Measurements from ENCODE around the gene ABCF3.
"Not testable (repeated sequence)": the region's sequence is repeated elsewhere in the genome, so short reads cannot be mapped to it uniquely, and the experiment has no call there.

ABCF3 gene, protein sequence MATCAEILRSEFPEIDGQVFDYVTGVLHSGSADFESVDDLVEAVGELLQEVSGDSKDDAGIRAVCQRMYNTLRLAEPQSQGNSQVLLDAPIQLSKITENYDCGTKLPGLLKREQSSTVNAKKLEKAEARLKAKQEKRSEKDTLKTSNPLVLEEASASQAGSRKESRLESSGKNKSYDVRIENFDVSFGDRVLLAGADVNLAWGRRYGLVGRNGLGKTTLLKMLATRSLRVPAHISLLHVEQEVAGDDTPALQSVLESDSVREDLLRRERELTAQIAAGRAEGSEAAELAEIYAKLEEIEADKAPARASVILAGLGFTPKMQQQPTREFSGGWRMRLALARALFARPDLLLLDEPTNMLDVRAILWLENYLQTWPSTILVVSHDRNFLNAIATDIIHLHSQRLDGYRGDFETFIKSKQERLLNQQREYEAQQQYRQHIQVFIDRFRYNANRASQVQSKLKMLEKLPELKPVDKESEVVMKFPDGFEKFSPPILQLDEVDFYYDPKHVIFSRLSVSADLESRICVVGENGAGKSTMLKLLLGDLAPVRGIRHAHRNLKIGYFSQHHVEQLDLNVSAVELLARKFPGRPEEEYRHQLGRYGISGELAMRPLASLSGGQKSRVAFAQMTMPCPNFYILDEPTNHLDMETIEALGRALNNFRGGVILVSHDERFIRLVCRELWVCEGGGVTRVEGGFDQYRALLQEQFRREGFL

DNA sequence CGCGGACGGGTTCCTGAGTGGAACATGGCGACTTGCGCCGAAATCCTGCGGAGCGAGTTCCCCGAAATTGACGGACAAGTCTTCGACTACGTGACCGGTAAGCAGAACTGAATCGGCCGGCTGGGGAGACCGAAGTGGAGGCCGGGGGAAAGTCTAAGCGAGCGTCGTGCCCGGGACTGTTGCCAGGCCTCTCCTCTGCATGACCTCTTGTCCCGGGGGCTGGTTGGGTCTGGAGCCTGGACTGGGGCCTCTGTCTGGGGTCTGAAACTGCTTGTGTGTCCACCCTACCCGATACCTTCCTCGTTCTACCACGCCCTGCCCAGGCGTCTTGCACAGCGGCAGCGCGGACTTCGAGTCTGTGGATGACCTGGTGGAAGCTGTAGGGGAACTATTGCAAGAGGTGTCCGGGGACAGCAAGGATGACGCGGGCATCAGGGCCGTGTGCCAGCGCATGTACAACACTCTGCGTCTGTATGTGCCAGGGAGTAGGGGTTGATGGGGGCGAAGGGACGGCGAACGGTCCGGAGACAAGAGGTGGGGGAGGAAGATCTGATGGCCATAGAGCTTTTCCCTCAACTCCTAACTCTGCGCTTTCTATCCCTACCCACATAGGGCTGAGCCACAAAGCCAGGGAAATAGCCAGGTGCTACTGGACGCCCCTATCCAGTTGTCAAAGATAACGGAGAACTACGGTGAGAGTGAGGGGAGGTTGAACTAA is at the start of gene ABCF3:
Gene ABCF3 (plus strand): TSS at position 16 of the 718 bp plus-strand sequence. CDS start 9 bp downstream, at position 25.
- DNase-seq (ENCODE audit: low read depth), result no peak

DNA sequence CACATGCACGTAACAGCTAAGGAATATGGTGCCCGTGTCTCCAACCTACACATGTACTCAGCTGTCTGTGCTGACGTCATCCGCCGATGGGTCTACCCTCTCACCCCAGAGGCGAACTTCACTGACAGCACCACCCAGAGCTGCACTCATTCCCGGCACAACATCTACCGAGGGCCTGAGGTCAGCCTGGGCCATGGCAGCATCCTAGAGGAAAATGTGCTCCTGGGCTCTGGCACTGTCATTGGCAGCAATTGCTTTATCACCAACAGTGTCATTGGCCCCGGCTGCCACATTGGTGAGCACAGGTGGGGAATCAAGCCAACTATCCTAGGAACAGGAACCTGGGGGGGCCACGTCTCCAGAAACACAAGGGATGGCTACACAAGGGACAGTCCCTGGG is 45.6 kb upstream of the ABCF3 start:
- no peak for DNase-seq (ENCODE audit: low read depth)

DNA sequence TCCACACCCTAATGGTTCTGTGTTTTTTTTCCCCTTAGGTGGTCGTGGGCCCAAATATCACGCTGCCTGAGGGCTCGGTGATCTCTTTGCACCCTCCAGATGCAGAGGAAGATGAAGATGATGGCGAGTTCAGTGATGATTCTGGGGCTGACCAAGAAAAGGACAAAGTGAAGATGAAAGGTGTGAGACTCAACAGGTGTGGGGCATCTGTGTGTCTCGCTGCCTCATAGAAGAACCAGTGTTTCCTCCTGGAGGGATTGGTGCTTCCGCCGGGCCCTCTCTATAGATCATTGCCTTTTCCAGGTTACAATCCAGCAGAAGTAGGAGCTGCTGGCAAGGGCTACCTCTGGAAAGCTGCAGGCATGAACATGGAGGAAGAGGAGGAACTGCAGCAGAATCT is 43.8 kb upstream of the ABCF3 start:
- DNase-seq (ENCODE audit: low read depth), result no peak

DNA sequence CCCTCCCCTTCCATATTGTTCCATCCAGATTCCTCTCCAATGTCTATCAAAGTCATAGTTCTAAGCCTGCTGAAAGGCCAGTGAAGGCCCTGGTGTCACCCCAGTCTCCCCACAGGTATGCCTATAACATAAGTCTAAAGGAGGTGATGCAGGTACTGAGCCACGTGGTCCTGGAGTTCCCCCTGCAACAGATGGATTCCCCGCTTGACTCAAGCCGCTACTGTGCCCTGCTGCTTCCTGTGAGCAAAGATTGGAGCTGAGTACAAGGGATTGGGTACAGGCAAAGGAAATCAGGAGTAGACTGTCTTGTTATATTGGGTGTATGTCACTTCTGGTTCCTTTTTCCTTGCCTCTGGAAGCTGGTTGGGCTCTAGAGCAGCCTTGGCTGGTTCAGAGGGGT is 42.7 kb upstream of the ABCF3 start:
- no peak for DNase-seq (ENCODE audit: low read depth)

DNA sequence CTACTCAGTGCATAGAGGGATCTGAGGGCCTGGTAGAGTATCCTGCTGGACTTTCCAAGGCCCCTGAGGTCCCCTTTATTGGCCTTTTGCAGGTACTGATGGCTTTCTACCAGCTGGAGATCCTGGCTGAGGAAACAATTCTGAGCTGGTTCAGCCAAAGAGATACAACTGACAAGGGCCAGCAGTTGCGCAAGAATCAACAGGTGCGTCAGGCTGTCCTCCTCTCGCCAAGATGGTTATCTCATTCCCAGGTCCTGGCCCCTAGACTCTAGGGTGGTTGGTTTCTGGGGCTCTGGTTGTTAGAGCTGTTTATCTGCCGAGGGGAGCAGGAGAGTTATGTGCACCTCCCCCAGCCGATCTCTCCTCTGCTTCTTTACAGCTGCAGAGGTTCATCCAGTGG is 41.5 kb upstream of the ABCF3 start:
- DNase-seq (ENCODE audit: low read depth), result no peak

DNA sequence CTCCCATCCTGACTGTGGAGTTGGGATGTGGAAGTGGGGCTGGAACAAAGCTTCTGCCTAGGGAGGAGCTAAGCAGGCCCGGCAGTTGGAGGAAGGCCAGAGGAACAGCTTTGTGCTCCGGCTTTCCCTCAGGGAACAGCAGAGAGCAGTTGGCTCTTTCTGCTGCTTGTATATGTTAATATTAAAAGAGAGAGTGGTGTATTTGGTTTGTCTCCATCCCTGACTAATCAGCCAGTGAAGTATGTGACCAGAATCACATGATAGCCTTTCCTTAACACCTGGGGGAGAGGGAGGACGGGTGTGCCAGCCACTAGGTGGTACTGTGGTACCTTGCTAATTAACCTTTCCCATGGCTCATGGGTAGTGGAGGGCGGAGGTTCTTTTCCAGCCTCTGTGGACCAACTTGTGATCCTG is 40.9 kb upstream of the ABCF3 start:
- no peak for DNase-seq (ENCODE audit: low read depth)

DNA sequence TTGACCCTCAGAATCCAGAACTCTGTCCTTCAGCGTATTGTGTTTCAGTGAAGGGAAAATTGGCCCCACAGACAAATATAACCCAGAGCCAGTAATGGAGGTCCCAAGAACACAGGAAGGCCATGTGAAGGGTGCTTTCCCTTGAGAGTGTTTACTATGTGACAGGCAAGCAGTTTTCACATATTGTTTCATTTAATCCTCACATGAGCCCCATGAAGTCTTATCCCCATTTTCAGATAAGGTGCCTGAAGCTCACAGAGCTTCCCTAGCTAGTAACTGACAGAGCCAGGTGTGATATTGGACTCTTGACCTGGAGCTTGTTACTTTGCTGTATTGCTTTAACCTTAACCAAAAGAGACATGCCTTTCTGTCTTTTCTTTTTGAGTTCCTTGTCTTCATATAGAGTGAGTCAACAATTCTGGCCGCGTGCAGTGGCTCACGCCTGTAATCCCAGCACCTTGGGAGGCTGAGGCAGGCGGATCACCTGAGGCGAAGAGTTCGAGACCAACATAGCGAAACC is 40.2 kb upstream of the ABCF3 start:
- no peak for DNase-seq (ENCODE audit: low read depth)

DNA sequence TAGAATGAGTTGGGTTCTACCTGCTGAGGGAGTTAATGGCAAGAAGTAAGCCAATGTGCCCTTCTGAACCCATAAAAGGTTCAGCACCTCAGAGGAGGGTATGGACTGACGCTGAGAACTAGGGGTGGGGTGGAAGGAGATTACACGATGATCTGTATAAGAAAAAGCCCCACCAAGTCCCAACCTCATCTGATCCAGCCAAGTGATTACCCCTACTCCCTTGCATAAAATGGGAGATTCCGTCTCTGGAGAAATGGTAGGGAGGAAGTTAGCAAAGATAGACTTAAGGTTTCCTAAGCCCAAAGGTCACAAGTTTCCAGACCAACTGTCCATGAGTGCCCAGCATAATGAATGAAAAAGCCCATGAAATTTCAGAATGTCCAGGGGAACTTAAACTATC is 37.9 kb upstream of the ABCF3 start:
- no peak for DNase-seq (ENCODE audit: low read depth)

DNA sequence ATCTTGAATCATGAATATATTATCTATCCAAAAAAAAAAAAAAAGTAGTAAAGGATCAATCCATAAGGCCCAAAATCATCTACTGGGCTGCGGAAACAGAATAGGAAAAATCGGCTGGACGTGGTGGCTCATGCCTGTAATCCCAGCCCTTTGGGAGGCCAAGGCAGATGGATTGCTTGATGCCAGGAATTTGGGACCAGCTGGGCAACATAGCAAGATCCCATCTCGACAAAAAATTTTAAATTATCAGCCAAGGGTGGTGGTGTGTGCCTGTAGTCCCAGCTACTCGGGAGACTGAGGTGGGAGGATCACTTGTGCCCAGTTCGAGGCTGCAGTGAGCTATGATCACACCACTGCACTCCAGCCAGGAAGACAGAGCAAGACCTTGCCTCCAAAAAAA is 36.9 kb upstream of the ABCF3 start:
- DNase-seq (ENCODE audit: low read depth), result no peak

DNA sequence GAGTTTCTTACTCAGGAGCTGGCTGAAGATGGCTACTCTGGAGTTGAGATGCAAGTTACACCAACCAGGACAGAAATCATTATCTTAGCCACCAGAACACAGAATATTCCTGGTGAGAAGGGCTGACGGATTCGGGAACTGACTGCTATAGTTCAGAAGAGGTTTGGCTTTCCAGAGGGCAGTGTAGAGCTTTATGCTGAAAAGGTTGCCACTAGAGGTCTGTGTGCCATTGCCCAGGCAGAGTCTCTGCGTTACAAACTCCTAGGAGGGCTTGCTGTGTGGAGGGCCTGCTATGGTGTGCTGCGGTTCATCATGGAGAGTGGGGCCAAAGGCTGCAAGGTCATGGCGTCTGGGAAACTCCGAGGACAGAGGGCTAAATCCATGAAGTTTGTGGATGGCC is 36.2 kb upstream of the ABCF3 start:
- not testable (repeated sequence) for DNase-seq (ENCODE audit: low read depth)

DNA sequence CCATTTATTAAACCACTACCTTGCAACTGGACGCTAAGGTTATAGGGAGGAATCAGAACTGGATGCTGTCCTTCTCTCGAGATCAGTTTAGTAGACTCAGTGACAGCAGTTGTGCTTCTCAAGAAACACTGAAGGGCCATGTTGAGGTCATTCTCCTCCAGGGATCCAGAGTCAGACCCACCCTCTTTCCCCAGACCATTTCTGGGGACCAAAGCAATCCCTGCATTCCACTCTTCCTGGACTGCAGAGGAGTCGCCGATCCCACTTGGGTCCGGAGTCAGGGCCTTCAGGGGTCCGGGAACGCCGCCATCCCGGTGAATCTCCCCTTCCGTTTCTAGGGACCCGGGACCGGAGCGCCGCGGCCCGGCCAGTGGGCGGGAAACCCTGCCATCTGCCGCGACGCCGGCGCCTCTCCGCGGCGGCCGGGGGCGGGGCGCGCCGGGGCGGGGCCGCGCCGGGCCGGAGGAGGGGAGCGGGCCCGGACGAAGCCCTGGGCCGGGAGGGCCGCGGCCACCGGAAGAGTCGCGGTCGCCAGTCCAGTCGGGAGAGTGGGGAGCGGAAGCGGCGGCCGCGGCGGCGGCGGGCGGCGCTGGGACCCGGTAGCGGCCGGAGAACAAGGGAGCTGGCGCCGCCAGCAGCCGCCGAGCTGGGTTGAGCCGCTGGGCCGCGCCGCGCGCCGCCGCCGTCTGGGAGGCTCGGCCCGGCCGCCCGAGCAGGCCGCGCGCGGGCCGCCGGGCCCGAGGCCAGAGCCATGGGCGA is 30.9 kb upstream of the ABCF3 start, which contains the start of gene DVL3:
Gene DVL3 (plus strand): TSS at position 493 of the 759 bp plus-strand sequence. CDS start 259 bp downstream, at position 752.
- DNase-seq (ENCODE audit: low read depth), result no peak

DNA sequence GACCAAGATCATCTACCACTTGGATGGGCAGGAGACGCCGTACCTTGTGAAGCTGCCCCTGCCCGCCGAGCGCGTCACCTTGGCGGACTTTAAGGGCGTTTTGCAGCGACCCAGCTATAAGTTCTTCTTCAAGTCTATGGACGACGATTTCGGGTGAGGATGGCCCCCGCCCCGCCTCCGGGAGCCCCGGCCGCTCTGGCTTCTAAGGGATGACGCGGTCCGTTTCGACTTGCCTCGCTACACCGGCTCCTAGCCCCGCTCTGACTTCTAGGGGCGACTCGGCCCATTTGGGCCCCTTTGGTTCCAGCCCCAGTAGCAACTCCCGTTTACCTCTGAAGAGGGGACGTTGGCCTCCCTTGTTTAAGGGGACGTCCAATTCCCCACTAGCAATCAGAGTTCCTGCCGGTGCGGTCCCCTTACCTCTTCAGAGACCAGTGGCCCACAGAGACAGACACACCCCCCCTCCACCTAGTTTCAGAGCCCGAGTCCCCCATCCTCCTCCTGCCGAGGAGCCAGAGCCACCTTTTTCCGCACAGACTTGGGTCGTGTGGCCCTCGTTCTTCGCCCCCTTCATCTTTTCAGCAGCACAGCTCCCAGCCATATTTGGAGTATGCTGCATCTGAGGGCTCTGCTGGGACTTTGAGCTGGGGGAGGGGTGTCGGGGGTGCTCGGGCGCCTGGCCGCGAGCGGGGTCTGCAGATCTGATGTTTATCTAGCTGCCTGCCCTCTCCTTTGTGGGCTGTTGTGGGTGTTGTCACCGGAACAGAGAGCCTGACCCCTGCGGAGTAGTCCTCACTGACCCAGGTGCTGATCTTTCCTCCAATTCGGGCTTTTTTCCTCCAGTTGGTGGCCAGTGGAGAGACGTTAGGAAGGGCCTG is 30.1 kb upstream of the ABCF3 start:
- DNase-seq (ENCODE audit: low read depth), result peak; percentile 39

DNA sequence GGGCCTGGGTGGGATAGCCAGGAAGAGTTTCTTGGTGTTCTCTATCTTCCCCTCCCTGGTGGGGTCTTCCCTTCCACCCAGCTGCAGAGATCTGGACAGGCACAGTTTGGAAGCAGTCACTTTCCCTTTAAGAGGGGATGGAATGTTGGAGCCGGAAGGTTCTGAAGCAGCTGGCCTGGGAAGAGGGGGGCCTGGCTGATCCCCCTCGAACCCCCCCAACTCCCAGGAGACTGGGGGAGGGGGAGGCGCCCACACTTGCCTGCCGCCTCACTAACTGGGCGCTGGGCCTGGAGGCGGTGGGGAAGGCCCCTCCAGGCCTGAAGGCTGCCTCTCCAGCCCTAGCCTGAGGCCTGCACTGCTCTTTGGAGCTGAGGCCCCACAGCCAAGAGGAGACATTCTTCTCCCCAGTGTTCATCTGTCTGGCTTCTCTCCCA is 29.5 kb upstream of the ABCF3 start:
- no peak for DNase-seq (ENCODE audit: low read depth)

DNA sequence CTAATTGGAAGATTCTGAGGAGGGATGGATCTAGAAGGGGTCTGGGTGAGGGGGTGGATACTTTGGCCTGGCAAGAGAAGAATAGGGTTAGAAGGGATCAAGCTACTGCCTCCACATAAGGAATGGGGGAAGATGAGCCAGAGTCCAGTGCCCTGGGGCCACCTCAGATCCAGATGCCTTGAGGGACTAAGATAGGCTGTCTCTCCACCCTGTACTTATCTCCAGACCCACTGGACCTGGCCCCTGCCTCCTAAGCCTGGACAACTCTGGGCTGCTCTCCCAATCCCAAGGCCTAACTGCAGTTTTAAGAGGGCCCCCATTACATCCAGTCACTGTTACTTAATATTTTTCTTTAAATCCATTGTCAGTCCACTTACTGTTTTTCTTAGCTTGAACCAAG is 28.8 kb upstream of the ABCF3 start:
- DNase-seq (ENCODE audit: low read depth), result no peak

DNA sequence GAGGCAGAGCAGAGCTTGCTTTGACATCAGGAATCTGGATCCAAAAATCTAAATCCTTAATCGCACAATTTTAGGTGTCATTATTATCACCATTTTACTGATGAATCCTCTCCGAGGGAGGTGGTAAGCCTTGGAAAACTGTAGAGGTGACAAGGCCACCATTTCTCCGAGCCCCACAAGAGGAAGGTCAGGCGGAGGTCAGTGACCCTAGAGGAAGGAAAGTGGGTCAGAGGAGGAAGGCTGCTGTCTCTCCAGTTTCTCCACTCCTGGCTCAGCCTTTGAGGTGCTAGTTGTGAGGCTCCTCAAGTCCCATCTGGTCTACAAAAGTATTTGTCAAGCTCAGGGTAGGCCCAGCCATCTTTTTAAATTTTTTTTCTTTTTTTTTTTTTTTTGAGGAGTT is 27.6 kb upstream of the ABCF3 start:
- no peak for DNase-seq (ENCODE audit: low read depth)

DNA sequence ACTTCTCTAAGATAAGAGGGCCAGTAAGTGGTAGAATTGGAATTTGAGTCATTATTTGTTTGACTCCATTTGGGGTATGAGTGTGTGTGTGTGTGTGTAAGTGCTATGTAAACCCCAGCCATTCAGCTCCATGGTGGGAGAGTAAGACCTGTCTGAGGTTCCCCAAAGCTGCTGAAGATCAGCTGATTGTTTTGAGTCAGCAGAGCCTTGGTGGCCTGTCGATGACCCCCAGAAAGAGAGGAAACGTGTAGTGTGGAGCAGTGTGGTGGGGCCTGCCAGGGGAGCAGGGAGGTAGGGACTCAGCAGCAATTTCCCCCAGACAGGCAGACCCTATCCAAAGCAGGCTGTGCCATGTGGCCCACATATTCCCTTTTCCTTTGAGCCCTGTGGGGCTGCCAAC is 25.5 kb upstream of the ABCF3 start:
- no peak for DNase-seq (ENCODE audit: low read depth)

DNA sequence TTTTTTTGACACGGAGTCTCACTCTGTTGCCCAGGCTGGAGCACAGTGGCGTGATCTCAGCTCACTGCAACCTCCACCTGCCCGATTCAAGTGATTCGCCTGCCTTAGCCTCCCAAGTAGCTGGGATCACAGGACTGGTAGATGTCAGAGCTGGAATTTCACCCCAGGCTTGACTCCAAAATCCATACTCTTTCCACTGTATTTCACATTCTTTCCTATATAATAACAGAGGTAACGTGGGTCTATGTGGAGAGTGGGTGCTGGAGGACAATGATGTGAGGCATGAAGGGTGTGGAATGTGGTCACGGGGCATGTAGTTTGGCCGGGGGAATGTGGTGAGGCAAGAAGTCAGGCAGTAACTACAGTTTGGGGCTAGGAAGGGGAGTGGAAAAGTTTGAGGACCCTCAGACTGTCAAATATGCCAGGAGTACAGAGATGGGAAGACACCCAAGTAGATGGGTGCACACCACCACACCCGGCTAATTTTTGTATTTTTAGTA is 23.4 kb upstream of the ABCF3 start:
- not testable (repeated sequence) for DNase-seq (ENCODE audit: low read depth)

DNA sequence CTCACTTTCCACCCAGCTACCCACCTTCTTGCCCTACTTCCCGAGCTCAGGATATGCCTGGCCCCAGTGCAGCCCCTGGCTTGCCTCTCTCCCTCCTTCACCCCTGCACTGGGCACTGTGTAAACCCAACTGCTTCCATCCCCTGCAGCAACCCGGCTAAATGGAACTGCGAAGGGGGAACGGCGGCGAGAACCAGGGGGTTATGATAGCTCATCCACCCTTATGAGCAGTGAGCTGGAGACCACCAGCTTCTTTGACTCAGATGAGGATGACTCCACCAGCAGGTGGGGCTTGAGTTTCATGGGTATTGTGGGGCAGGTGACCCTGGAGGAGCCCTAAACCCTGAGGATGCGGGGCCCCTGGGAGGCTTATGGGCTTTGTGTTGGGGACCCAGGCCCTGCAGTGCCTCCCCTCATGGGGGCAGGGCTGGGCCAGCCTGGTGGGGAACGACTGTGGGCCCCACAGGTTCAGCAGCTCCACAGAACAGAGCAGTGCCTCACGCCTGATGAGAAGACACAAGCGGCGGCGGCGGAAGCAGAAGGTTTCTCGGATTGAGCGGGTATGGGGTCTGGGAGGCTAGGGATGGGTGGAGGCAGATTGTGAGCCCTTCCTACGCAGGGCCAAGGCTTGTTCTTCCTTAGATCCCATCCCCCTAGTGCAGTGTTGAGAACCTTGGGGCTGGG is 21.2 kb upstream of the ABCF3 start:
- DNase-seq (ENCODE audit: low read depth), result no peak

DNA sequence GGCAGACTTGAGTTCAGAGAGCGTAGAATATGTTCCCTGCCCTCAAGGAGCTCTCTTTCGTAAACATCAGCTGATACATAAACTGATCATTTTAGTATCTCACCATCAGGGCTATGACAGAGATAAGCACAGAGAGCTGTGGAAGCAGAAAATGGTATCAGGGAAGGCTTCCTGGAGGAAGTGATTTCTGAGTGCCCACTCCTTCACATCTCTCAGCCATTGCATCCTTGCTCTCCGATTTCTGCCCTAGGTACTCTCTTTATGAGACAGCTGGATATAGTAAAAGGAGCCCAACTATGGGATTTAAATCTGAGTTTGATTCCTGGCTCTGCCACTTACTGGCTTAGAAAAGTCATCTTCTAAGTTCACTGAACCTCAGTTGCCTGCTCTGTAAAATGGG is 20.5 kb upstream of the ABCF3 start:
- no peak for DNase-seq (ENCODE audit: low read depth)

DNA sequence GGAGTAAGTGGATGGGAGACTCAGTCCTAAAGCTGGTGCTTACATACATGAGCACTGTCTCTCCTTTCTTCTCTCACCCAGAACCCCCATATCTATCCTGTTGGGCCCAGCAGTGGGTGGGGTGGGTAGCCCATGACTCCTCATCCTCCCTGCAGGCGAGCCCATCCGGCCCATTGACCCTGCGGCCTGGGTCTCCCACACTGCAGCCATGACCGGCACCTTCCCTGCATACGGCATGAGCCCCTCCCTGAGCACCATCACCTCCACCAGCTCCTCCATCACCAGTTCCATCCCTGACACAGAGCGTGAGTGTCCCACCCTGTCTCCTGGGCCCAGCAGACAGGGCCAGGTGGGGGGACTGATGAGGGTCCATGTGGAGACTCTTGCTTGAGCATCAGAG is 19.3 kb upstream of the ABCF3 start:
- DNase-seq (ENCODE audit: low read depth), result no peak
